HEK293 (cell line): ENCODE data around the gene PMAIP1.

Experiments
- CTCF ChIA-PET: fragments of 350-600 bp; formaldehyde crosslinking; extraction: SDS; loops from one replicate; lab custom pipeline; 2021; ENCODE audit warnings: antibody characterized with exemption; lab: Yijun Ruan, JAX
- POLR2A ChIA-PET: fragments of 300-600 bp; formaldehyde crosslinking; extraction: SDS; loops from one replicate; lab custom pipeline; 2020; ENCODE audit warnings: antibody characterized with exemption, inconsistent platforms; lab: Yijun Ruan, JAX
- H3K27ac ChIP-seq: fragments of 200-500 bp; sonication (Bioruptor generic); 2 replicates; pipeline ENCODE4 v1.5.1; 2014; ENCODE audit warnings: low read depth, low read length, control low read depth, inconsistent platforms; ENCODE audit errors: extremely low read depth
- H3K36me3 ChIP-seq, 2 experiments: fragments of 200-500 bp in 1 of 2; sonication (Bioruptor generic) in 1 of 2; 1 replicate in 1 of 2; 2 replicates in 1 of 2; pipeline ENCODE4 v1.5.1; 2014 to 2017; ENCODE audit warnings: inconsistent platforms in 2 of 2, low read length in 2 of 2; ENCODE audit not compliant: control insufficient read depth in 2 of 2, insufficient read depth in 1 of 2
- H3K4me1 ChIP-seq: fragments of 200-500 bp; sonication (Bioruptor generic); 2 replicates; pipeline ENCODE4 v1.5.1; 2014; ENCODE audit warnings: mild to moderate bottlenecking, low read length, inconsistent platforms; ENCODE audit not compliant: control insufficient read depth, insufficient read depth
- H3K4me3 ChIP-seq: 2 replicates; pipeline ENCODE4 v1.5.1; 2011; ENCODE audit warnings: low read depth, mild to moderate bottlenecking, control low read depth, low read length, moderate library complexity
- H3K9me3 ChIP-seq: fragments of 200-500 bp; sonication (Bioruptor generic); 2 replicates; pipeline ENCODE4 v1.5.1; 2014; ENCODE audit warnings: low read depth, low read length, inconsistent platforms; ENCODE audit not compliant: control insufficient read depth, insufficient read depth
- EGR2 ChIP-seq: fragments of 450-650 bp; formaldehyde crosslinking; IDR thresholded peaks from 2 replicates; pipeline ENCODE4 v1.5.1; 2016; ENCODE audit warnings: low read depth, missing biosample characterization, missing genetic modification characterization
- FEZF1 ChIP-seq: fragments of 450-650 bp; formaldehyde crosslinking; IDR thresholded peaks from 2 replicates; pipeline ENCODE4 v1.5.1; 2016; ENCODE audit warnings: missing biosample characterization, missing genetic modification characterization
- GLIS1 ChIP-seq: fragments of 450-650 bp; formaldehyde crosslinking; IDR thresholded peaks from 2 replicates; pipeline ENCODE4 v1.5.1; 2016; ENCODE audit warnings: missing biosample characterization, missing genetic modification characterization
- GLIS2 ChIP-seq: fragments of 450-650 bp; formaldehyde crosslinking; IDR thresholded peaks from 2 replicates; pipeline ENCODE4 v1.5.1; 2016; ENCODE audit warnings: missing biosample characterization, missing genetic modification characterization
- HOXD13 ChIP-seq: sonication (generic); formaldehyde crosslinking; IDR thresholded peaks from 2 replicates; pipeline ENCODE4 v1.8.0; 2022; ENCODE audit warnings: missing genetic modification reagents, borderline replicate concordance
- KLF10 ChIP-seq: fragments of 450-650 bp; IDR thresholded peaks from 2 replicates; pipeline ENCODE4 v1.5.1; 2018; ENCODE audit warnings: missing biosample characterization, mild to moderate bottlenecking, missing genetic modification characterization
- OSR2 ChIP-seq: fragments of 450-650 bp; formaldehyde crosslinking; IDR thresholded peaks from 2 replicates; pipeline ENCODE4 v1.5.1; 2016; ENCODE audit warnings: missing biosample characterization, missing genetic modification characterization
- TCF7L2 ChIP-seq: IDR thresholded peaks from 2 replicates; pipeline ENCODE4 v1.6.1; 2011; ENCODE audit warnings: low read depth, mild to moderate bottlenecking, inconsistent platforms, low read length, moderate library complexity, borderline replicate concordance
- YY2 ChIP-seq: fragments of 450-650 bp; formaldehyde crosslinking; IDR thresholded peaks from 2 replicates; pipeline ENCODE4 v1.5.1; 2016; ENCODE audit warnings: missing biosample characterization, missing genetic modification characterization
- ZBTB7A ChIP-seq: fragments of 450-650 bp; formaldehyde crosslinking; IDR thresholded peaks from 2 replicates; pipeline ENCODE4 v1.5.1; 2016; ENCODE audit warnings: low read depth, missing biosample characterization, missing genetic modification characterization
- ZBTB8A ChIP-seq: fragments of 450-650 bp; formaldehyde crosslinking; IDR thresholded peaks from 2 replicates; pipeline ENCODE4 v1.5.1; 2016; ENCODE audit warnings: missing biosample characterization, missing genetic modification characterization
- ZEB2 ChIP-seq: fragments of 450-650 bp; formaldehyde crosslinking; IDR thresholded peaks from 2 replicates; pipeline ENCODE4 v1.5.1; 2016; ENCODE audit warnings: missing biosample characterization, missing genetic modification characterization
- ZNF121 ChIP-seq: fragments of 450-650 bp; formaldehyde crosslinking; IDR thresholded peaks from 2 replicates; pipeline ENCODE4 v1.5.1; 2016; ENCODE audit warnings: missing biosample characterization, missing genetic modification characterization
- ZNF133 ChIP-seq: fragments of 450-650 bp; formaldehyde crosslinking; IDR thresholded peaks from 2 replicates; pipeline ENCODE4 v1.5.1; 2016; ENCODE audit warnings: missing biosample characterization, missing genetic modification characterization
- ZNF211 ChIP-seq: fragments of 450-650 bp; formaldehyde crosslinking; IDR thresholded peaks from 2 replicates; pipeline ENCODE4 v1.5.1; 2016; ENCODE audit warnings: low read depth, missing biosample characterization, missing genetic modification characterization
- ZNF23 ChIP-seq: fragments of 450-650 bp; formaldehyde crosslinking; IDR thresholded peaks from 2 replicates; pipeline ENCODE4 v1.5.1; 2016; ENCODE audit warnings: missing biosample characterization, missing genetic modification characterization, borderline replicate concordance
- ZNF24 ChIP-seq: fragments of 450-650 bp; formaldehyde crosslinking; IDR thresholded peaks from 2 replicates; pipeline ENCODE4 v1.5.1; 2016; ENCODE audit warnings: missing biosample characterization, missing genetic modification characterization
- ZNF416 ChIP-seq: fragments of 450-650 bp; formaldehyde crosslinking; IDR thresholded peaks from 2 replicates; pipeline ENCODE4 v1.5.1; 2016; ENCODE audit warnings: missing biosample characterization, missing genetic modification characterization
- ZNF423 ChIP-seq: fragments of 450-650 bp; formaldehyde crosslinking; IDR thresholded peaks from 2 replicates; pipeline ENCODE4 v1.5.1; 2016; ENCODE audit warnings: missing biosample characterization, missing genetic modification characterization
- ZNF555 ChIP-seq: fragments of 450-650 bp; formaldehyde crosslinking; conservative IDR thresholded peaks from 2 replicates; pipeline ENCODE4 v1.5.1; 2017; ENCODE audit warnings: missing biosample characterization, mild to moderate bottlenecking, missing genetic modification characterization, inconsistent platforms
- ZNF560 ChIP-seq: fragments of 450-650 bp; formaldehyde crosslinking; IDR thresholded peaks from 2 replicates; pipeline ENCODE4 v1.5.1; 2017; ENCODE audit warnings: missing biosample characterization, missing genetic modification characterization, borderline replicate concordance
- ZNF596 ChIP-seq: fragments of 450-650 bp; IDR thresholded peaks from 2 replicates; pipeline ENCODE4 v1.5.0; 2018; ENCODE audit warnings: missing biosample characterization, mild to moderate bottlenecking, missing genetic modification characterization, moderate library complexity
- ZNF629 ChIP-seq: fragments of 450-650 bp; formaldehyde crosslinking; IDR thresholded peaks from 2 replicates; pipeline ENCODE4 v1.5.1; 2017; ENCODE audit warnings: missing biosample characterization, missing genetic modification characterization
- ZNF660 ChIP-seq: fragments of 450-650 bp; IDR thresholded peaks from 2 replicates; pipeline ENCODE4 v1.5.1; 2018; ENCODE audit warnings: missing biosample characterization, mild to moderate bottlenecking, missing genetic modification characterization
- ZNF843 ChIP-seq: fragments of 450-650 bp; formaldehyde crosslinking; IDR thresholded peaks from 2 replicates; pipeline ENCODE4 v1.5.1; 2016; ENCODE audit warnings: missing biosample characterization, missing genetic modification characterization
- ZXDB ChIP-seq: fragments of 450-650 bp; formaldehyde crosslinking; IDR thresholded peaks from 2 replicates; pipeline ENCODE4 v1.5.1; 2016; ENCODE audit warnings: missing biosample characterization, missing genetic modification characterization
- TF ChIP-seq, protein P1 (sequence below): fragments of 450-650 bp; formaldehyde crosslinking; IDR thresholded peaks from 2 replicates; pipeline ENCODE4 v1.5.1; 2016; ENCODE audit warnings: missing biosample characterization, missing genetic modification characterization, low read depth
- TF ChIP-seq, protein P2 (sequence below): fragments of 450-650 bp; formaldehyde crosslinking; IDR thresholded peaks from 2 replicates; pipeline ENCODE4 v1.5.1; 2016; ENCODE audit warnings: missing biosample characterization, missing genetic modification characterization
- TF ChIP-seq, protein P3 (sequence below): fragments of 450-650 bp; formaldehyde crosslinking; IDR thresholded peaks from 2 replicates; pipeline ENCODE4 v1.5.1; 2016; ENCODE audit warnings: missing biosample characterization, missing genetic modification characterization

The PMAIP1 gene

DNA sequence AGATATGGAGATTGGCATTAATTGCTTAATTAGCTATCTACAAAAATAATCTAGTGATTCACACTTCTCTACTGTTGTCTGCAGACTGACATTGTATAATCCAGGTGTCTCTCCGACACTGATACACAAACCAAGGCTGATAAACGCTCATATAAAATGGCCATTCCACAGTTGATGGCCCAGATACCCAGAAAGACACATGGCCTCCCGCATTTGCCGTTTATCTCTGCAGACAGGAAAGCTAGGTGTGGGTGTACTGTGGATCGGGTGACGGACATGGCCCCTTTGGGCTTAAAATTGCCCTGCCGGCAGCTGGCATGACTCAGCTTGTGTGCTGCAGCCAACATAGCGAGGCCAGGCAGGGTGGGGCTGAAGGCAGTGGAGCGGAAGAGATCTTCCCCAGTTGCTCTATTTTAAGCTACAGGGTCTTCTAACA, 18.5 kb downstream of the PMAIP1 start:
- H3K4me3 ChIP-seq, result no peak overlapping the region
- ChIA-PET POLR2A (interaction anchor here (0.9 to 2.8 kb wide), 6 partner anchors 10 to 40 kb away, joined by 3 to 34 read pairs (median 4); partner anchors contain the start of gene PMAIP1), CTCF (interaction anchor here (0.5 to 1.8 kb wide), 6 partner anchors 8 to 82 kb away, joined by 3 to 6 read pairs (median 4); no protein-coding TSS in a partner anchor)
- H3K4me1 ChIP-seq, result peaks cover 11% of the 10 kb centered on the region
- H3K9me3 ChIP-seq, result no peaks in the 10 kb centered on the region
- peak overlapping the region; percentile 71; the same call in 1 of the 2 replicates for H3K27ac ChIP-seq
- no peaks in the 10 kb centered on the region for H3K36me3 ChIP-seq
- no peak for TF ChIP-seq ZNF23
- TF ChIP-seq ZNF133 (tag by site-specific recombination), result no peak
- TF ChIP-seq, protein P1, sequence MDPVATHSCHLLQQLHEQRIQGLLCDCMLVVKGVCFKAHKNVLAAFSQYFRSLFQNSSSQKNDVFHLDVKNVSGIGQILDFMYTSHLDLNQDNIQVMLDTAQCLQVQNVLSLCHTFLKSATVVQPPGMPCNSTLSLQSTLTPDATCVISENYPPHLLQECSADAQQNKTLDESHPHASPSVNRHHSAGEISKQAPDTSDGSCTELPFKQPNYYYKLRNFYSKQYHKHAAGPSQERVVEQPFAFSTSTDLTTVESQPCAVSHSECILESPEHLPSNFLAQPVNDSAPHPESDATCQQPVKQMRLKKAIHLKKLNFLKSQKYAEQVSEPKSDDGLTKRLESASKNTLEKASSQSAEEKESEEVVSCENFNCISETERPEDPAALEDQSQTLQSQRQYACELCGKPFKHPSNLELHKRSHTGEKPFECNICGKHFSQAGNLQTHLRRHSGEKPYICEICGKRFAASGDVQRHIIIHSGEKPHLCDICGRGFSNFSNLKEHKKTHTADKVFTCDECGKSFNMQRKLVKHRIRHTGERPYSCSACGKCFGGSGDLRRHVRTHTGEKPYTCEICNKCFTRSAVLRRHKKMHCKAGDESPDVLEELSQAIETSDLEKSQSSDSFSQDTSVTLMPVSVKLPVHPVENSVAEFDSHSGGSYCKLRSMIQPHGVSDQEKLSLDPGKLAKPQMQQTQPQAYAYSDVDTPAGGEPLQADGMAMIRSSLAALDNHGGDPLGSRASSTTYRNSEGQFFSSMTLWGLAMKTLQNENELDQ (tag by site-specific recombination), result no peak
- TF ChIP-seq TCF7L2, result no peak
- peak; percentile 70 for TF ChIP-seq ZNF843
- TF ChIP-seq ZNF416 (tag by site-specific recombination), result no peak
- TF ChIP-seq, protein P2, sequence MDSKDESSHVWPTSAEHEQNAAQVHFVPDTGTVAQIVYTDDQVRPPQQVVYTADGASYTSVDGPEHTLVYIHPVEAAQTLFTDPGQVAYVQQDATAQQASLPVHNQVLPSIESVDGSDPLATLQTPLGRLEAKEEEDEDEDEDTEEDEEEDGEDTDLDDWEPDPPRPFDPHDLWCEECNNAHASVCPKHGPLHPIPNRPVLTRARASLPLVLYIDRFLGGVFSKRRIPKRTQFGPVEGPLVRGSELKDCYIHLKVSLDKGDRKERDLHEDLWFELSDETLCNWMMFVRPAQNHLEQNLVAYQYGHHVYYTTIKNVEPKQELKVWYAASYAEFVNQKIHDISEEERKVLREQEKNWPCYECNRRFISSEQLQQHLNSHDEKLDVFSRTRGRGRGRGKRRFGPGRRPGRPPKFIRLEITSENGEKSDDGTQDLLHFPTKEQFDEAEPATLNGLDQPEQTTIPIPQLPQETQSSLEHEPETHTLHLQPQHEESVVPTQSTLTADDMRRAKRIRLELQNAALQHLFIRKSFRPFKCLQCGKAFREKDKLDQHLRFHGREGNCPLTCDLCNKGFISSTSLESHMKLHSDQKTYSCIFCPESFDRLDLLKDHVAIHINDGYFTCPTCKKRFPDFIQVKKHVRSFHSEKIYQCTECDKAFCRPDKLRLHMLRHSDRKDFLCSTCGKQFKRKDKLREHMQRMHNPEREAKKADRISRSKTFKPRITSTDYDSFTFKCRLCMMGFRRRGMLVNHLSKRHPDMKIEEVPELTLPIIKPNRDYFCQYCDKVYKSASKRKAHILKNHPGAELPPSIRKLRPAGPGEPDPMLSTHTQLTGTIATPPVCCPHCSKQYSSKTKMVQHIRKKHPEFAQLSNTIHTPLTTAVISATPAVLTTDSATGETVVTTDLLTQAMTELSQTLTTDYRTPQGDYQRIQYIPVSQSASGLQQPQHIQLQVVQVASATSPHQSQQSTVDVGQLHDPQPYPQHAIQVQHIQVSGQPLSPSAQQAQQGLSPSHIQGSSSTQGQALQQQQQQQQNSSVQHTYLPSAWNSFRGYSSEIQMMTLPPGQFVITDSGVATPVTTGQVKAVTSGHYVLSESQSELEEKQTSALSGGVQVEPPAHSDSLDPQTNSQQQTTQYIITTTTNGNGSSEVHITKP (tag by site-specific recombination), result peak; percentile 76
- TF ChIP-seq ZNF629 (tag by site-specific recombination), result peak; percentile 57
- TF ChIP-seq HOXD13, result no peak
- TF ChIP-seq ZNF560, result no peak
- TF ChIP-seq, protein P3, sequence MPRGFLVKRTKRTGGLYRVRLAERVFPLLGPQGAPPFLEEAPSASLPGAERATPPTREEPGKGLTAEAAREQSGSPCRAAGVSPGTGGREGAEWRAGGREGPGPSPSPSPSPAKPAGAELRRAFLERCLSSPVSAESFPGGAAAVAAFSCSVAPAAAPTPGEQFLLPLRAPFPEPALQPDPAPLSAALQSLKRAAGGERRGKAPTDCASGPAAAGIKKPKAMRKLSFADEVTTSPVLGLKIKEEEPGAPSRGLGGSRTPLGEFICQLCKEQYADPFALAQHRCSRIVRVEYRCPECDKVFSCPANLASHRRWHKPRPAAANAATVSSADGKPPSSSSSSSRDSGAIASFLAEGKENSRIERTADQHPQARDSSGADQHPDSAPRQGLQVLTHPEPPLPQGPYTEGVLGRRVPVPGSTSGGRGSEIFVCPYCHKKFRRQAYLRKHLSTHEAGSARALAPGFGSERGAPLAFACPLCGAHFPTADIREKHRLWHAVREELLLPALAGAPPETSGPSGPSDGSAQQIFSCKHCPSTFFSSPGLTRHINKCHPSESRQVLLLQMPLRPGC (tag by site-specific recombination), result 0 out of 2 replicates have a peak, but pooled peaks have one; percentile 25
- peak; percentile 73 for TF ChIP-seq ZXDB (tag by site-specific recombination)
- TF ChIP-seq OSR2, result 0 out of 2 replicates have a peak, but pooled peaks have one; percentile 18
- peak; percentile 64 for TF ChIP-seq FEZF1
- TF ChIP-seq EGR2 (tag by site-specific recombination), result no peak
- peak; percentile 94 for TF ChIP-seq ZBTB8A (tag by site-specific recombination)
- peak; percentile 82 for TF ChIP-seq ZEB2 (tag by site-specific recombination)
- peak; percentile 58; the same call in 1 of the 2 replicates for TF ChIP-seq ZNF660 (tag by site-specific recombination)
- TF ChIP-seq GLIS2, result peak; percentile 82
- no peak for TF ChIP-seq ZNF24
- no peak for TF ChIP-seq ZNF596 (tag by site-specific recombination)
- no peak for TF ChIP-seq ZNF423 (tag by site-specific recombination)
- TF ChIP-seq ZBTB7A (tag by site-specific recombination), result no peak
- TF ChIP-seq ZNF121, result no peak
- TF ChIP-seq ZNF211, result no peak
- peak; percentile 33; the same call in 1 of the 2 replicates for TF ChIP-seq YY2 (tag by site-specific recombination)
- TF ChIP-seq GLIS1 (tag by site-specific recombination), result peak; percentile 72
- TF ChIP-seq ZNF555 (tag by site-specific recombination), result no peak
- peak; percentile 30; the same call in 1 of the 2 replicates for TF ChIP-seq KLF10 (tag by site-specific recombination)
